Stomach (tissue), 4 donors: ENCODE data around the gene PRRC1.

Experiments used
- EP300 ChIP-seq: sonication (generic); formaldehyde crosslinking; IDR thresholded peaks from one replicate; pipeline ENCODE4 v1.6.1; 2017; ENCODE audit warnings: antibody characterized with exemption
- POLR2A ChIP-seq, 4 donors: fragments of 450-650 bp; IDR thresholded peaks; one replicate each; pipeline ENCODE4 v1.6.1; 2016; ENCODE audit warnings: antibody characterized with exemption in 4 of 4, control low read depth in 2 of 4, mild to moderate bottlenecking in 1 of 4, moderate library complexity in 1 of 4
- TF ChIP-seq, protein P1 (sequence below), 7 experiments: fragments of 450-650 bp in 4 of 7; fragments of 200-600 bp in 3 of 7; sonication (generic) in 3 of 7; IDR thresholded peaks; one replicate each; pipeline ENCODE4 v1.5.1; 2016 to 2019; ENCODE audit warnings: antibody characterized with exemption in 7 of 7, control low read depth in 2 of 7, mild to moderate bottlenecking in 1 of 7

DNA sequence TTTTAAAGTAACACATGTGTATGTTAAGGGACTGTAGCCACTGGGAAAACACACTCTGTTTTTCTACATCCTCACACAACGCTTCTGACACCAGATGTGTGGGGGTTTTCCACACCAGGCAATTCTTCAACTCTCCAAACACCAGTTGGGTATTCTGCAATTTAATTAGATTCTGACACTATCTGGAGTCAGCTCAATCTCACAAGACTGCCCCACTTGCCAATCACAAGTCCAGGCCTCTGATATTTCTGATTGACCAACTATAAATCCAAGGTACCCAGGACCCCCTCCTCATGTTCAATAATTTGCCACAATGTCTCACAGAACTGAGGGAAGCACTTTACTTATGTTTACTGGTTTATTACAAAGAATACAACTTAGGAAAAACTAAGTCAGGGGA is 70.9 kb downstream of the PRRC1 start:
- TF ChIP-seq, protein P1, sequence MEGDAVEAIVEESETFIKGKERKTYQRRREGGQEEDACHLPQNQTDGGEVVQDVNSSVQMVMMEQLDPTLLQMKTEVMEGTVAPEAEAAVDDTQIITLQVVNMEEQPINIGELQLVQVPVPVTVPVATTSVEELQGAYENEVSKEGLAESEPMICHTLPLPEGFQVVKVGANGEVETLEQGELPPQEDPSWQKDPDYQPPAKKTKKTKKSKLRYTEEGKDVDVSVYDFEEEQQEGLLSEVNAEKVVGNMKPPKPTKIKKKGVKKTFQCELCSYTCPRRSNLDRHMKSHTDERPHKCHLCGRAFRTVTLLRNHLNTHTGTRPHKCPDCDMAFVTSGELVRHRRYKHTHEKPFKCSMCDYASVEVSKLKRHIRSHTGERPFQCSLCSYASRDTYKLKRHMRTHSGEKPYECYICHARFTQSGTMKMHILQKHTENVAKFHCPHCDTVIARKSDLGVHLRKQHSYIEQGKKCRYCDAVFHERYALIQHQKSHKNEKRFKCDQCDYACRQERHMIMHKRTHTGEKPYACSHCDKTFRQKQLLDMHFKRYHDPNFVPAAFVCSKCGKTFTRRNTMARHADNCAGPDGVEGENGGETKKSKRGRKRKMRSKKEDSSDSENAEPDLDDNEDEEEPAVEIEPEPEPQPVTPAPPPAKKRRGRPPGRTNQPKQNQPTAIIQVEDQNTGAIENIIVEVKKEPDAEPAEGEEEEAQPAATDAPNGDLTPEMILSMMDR (IDR thresholded peaks at IDR 0.05), result no peak
- TF ChIP-seq POLR2A (IDR thresholded peaks at IDR 0.05) (no peak), EP300 (no peak)
